ENCODE data around the gene CFAP100. TPM values are rescaled to one million over a fixed set of nuclear protein-coding genes. Genes with fewer than 3 reads are reported as not detected.

CFAP100 gene
- total and polyA plus RNA-seq, 10 of the 15 experiments (the other 5 are each of a cell fraction or from before 2014, with no cell fraction given): 0.04 to 0.27 TPM; not detected in 8

GRCh38 chr3:126438186-126438585 lies 43.5 kb downstream of the CFAP100 start:
- FAIRE-seq: no peak
- ChIA-PET RAD21 (ENCODE audit: unreplicated experiment) (no interaction called here), SMC1A (ENCODE audit: uncharacterized antibody, unreplicated experiment) (no interaction called here), CTCF (no interaction called here), POLR2A (no interaction called here)
- no peaks in the 10 kb centered on the region for H3K4me1 ChIP-seq (ENCODE audit: control insufficient read depth, insufficient read depth, low read length)
- no peak overlapping the region for H3K9ac ChIP-seq (ENCODE audit: control insufficient read depth, insufficient read depth, low read length)
- peaks cover 0 to 3% of the 10 kb centered on the region in 2 experiments; a peak in 3 of 4 replicates for H3K36me3 ChIP-seq (ENCODE audit: control insufficient read depth in 2 of 2, insufficient read depth in 2 of 2, low read length in 1 of 2)
- no peak for ATAC-seq
- intact Hi-C loops (cut with micrococcal nuclease; ENCODE audit: unreplicated experiment) (no loop called here), in situ Hi-C loops (cut with MboI) (no loop called here)
- 95% methylated on average over 8 of the region's 8 CpGs for WGBS (ENCODE audit: insufficient coverage, insufficient replicate concordance, low lambda C conversion rate, missing lambda C conversion rate)
- H4K20me1 ChIP-seq (ENCODE audit: control insufficient read depth, insufficient read depth): no peaks in the 10 kb centered on the region
- no peak for DNase-seq (ENCODE audit: low read depth, low spot score)
- H3K4me3 ChIP-seq: no peak overlapping the region
- no peaks in the 10 kb centered on the region for H3K9me3 ChIP-seq (replicated peaks; ENCODE audit: control insufficient read depth, insufficient read depth, low read length)
- TF ChIP-seq BCL11A (IDR thresholded peaks at IDR 0.05; ENCODE audit: low read depth, low read length) (no peak), MTA3 (IDR thresholded peaks at IDR 0.05; ENCODE audit: borderline replicate concordance, low read length) (no peak), MYC (IDR thresholded peaks at IDR 0.05; ENCODE audit: insufficient read depth, insufficient read length, insufficient replicate concordance, low read length, severe bottlenecking) (no peak), YY1 (IDR thresholded peaks at IDR 0.05; ENCODE audit: low read depth, low read length) (no peak), KAT2A (conservative IDR thresholded peaks at IDR 0.05; ENCODE audit: control insufficient read depth, low read depth, low read length) (no peak), LARP7 (IDR thresholded peaks at IDR 0.05) (no peak), CREM (IDR thresholded peaks at IDR 0.05; ENCODE audit: low read depth) (no peak), JUND (IDR thresholded peaks at IDR 0.05; ENCODE audit: low read depth, low read length) (no peak), ZBTB11 (CRISPR knock-in tag; IDR thresholded peaks at IDR 0.05) (no peak), SMAD5 (IDR thresholded peaks at IDR 0.05; ENCODE audit: low read depth) (no peak), IKZF1 (conservative IDR thresholded peaks at IDR 0.05) (no peak), ZBTB40 (IDR thresholded peaks at IDR 0.05; ENCODE audit: borderline replicate concordance) (no peak), ZNF384 (IDR thresholded peaks at IDR 0.05; ENCODE audit: borderline replicate concordance, low read depth, low read length) (no peak), BRCA1 (IDR thresholded peaks at IDR 0.05; ENCODE audit: low read depth, low read length) (no peak), CREB1 (IDR thresholded peaks at IDR 0.05; ENCODE audit: low read depth) (no peak)
- TF ChIP-seq, protein P1, sequence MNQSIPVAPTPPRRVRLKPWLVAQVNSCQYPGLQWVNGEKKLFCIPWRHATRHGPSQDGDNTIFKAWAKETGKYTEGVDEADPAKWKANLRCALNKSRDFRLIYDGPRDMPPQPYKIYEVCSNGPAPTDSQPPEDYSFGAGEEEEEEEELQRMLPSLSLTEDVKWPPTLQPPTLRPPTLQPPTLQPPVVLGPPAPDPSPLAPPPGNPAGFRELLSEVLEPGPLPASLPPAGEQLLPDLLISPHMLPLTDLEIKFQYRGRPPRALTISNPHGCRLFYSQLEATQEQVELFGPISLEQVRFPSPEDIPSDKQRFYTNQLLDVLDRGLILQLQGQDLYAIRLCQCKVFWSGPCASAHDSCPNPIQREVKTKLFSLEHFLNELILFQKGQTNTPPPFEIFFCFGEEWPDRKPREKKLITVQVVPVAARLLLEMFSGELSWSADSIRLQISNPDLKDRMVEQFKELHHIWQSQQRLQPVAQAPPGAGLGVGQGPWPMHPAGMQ (IDR thresholded peaks at IDR 0.05; ENCODE audit: borderline replicate concordance): no peak
- H3K27me3 ChIP-seq (replicated peaks in 1 of 2; ENCODE audit: control insufficient read depth in 2 of 2, insufficient read depth in 2 of 2, low read length in 1 of 2): no peaks in the 10 kb centered on the region
- H3K4me2 ChIP-seq (ENCODE audit: control insufficient read depth, insufficient read depth): no peak overlapping the region
- no peak overlapping the region for H2AFZ ChIP-seq (ENCODE audit: control insufficient read depth, low read depth, low read length)
- no TSS peak for BruUV-seq (replicated peaks)
- no peaks in the 10 kb centered on the region for H3K79me2 ChIP-seq (ENCODE audit: control insufficient read depth, insufficient read depth, low read length)
- no peak overlapping the region for H3K27ac ChIP-seq (ENCODE audit: control insufficient read depth, insufficient read depth)

Measured in GM12878 (cell line).